Measurements from ENCODE around the gene INPP5B. TPM values are rescaled to one million over a fixed set of nuclear protein-coding genes. Genes with fewer than 3 reads are reported as not detected.

The INPP5B gene
- total RNA-seq, 1 donor from 2014 or later, result 21.1 TPM

- no peaks in the 10 kb centered on the region for H3K9me3 Mint-ChIP-seq (ENCODE audit: low read depth)
- H3K4me1 Mint-ChIP-seq (ENCODE audit: low read depth), result peaks cover 9% of the 10 kb centered on the region
- TF ChIP-seq, protein P1, sequence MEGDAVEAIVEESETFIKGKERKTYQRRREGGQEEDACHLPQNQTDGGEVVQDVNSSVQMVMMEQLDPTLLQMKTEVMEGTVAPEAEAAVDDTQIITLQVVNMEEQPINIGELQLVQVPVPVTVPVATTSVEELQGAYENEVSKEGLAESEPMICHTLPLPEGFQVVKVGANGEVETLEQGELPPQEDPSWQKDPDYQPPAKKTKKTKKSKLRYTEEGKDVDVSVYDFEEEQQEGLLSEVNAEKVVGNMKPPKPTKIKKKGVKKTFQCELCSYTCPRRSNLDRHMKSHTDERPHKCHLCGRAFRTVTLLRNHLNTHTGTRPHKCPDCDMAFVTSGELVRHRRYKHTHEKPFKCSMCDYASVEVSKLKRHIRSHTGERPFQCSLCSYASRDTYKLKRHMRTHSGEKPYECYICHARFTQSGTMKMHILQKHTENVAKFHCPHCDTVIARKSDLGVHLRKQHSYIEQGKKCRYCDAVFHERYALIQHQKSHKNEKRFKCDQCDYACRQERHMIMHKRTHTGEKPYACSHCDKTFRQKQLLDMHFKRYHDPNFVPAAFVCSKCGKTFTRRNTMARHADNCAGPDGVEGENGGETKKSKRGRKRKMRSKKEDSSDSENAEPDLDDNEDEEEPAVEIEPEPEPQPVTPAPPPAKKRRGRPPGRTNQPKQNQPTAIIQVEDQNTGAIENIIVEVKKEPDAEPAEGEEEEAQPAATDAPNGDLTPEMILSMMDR (IDR thresholded peaks at IDR 0.05; ENCODE audit: unreplicated experiment), result peak; percentile 34
- no peak for DNase-seq (ENCODE audit: low spot score, unreplicated experiment)
- peak overlapping the region; percentile 94 for H3K4me3 Mint-ChIP-seq (ENCODE audit: low read depth)
- H3K27me3 Mint-ChIP-seq, result no peaks in the 10 kb centered on the region
- peak overlapping the region; percentile 96 for H3K27ac Mint-ChIP-seq
- H3K36me3 Mint-ChIP-seq (ENCODE audit: insufficient read depth), result peaks cover 10% of the 10 kb centered on the region
Measured at GRCh38 chr1:37860346-37860666, 86.5 kb downstream of the INPP5B start.

DNA sequence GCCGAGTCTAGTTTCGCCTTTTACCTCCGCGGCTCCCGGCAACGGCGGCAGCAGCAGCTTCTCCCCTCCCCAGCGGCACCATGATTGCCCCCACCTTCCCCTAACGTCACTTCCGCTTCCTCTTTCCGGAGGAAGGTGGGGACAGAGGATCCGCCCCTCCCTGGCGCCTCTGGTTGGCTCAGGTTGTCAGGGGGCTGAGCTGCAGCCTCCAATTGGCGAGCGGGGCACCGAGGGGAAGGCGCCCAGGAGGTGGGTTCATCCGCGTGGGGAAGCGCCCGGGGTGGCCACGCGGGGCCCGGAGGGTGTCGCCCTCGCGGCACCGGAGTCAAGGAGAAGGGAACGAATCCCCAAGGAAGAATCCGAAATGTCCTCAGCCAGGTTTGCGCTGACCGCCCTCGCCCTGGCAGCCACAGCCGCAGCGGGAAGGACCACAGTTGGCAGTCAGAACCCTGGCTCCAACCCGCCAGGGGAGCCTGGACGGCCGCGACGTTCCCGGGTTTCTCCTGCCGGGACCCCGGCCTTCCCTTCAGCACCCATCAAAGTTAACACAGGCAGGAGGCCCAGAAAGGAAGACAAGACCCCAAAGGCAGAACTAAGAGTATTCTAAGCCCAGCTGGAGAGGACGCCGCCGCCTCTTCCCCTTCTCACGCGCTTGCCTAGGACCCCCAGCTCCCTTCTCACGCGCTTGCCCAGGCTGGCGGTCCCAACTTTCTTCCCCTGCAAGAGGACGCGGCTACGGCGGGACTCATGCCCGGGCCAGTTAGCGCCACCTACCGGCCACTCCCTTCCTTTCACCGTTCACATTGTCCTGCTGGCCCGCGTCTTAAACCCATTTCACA, 87.1 kb downstream of the INPP5B start, which contains the start of gene MTF1:
MTF1 (minus strand) TSS at position 86 of the 839 bp plus-strand sequence. CDS start 1,934 bp downstream, outside the sequence.
- peaks cover 9% of the 10 kb centered on the region for H3K36me3 Mint-ChIP-seq (ENCODE audit: insufficient read depth)
- H3K27me3 Mint-ChIP-seq, result no peaks in the 10 kb centered on the region
- peak within 1 kb of the TSS; percentile 96 for H3K27ac Mint-ChIP-seq
- TF ChIP-seq, protein P1 (IDR thresholded peaks at IDR 0.05; ENCODE audit: unreplicated experiment), result peak; percentile 99
- peaks cover 9% of the 10 kb centered on the region for H3K4me1 Mint-ChIP-seq (ENCODE audit: low read depth)
- peak; percentile 89 for DNase-seq (ENCODE audit: low spot score, unreplicated experiment)
- H3K9me3 Mint-ChIP-seq (ENCODE audit: low read depth), result no peaks in the 10 kb centered on the region
- H3K4me3 Mint-ChIP-seq (ENCODE audit: low read depth), result peak within 1 kb of the TSS; percentile 94

GRCh38 chr1:37858931-37859506, 87.8 kb downstream of the INPP5B start:
- no peaks in the 10 kb centered on the region for H3K9me3 Mint-ChIP-seq (ENCODE audit: low read depth)
- peak overlapping the region; percentile 94 for H3K4me3 Mint-ChIP-seq (ENCODE audit: low read depth)
- H3K36me3 Mint-ChIP-seq (ENCODE audit: insufficient read depth), result peaks cover 7% of the 10 kb centered on the region
- TF ChIP-seq, protein P1 (IDR thresholded peaks at IDR 0.05; ENCODE audit: unreplicated experiment), result no peak
- H3K27ac Mint-ChIP-seq, result peak overlapping the region; percentile 96
- no peaks in the 10 kb centered on the region for H3K27me3 Mint-ChIP-seq
- peaks cover 9% of the 10 kb centered on the region for H3K4me1 Mint-ChIP-seq (ENCODE audit: low read depth)
- no peak for DNase-seq (ENCODE audit: low spot score, unreplicated experiment)

DNA sequence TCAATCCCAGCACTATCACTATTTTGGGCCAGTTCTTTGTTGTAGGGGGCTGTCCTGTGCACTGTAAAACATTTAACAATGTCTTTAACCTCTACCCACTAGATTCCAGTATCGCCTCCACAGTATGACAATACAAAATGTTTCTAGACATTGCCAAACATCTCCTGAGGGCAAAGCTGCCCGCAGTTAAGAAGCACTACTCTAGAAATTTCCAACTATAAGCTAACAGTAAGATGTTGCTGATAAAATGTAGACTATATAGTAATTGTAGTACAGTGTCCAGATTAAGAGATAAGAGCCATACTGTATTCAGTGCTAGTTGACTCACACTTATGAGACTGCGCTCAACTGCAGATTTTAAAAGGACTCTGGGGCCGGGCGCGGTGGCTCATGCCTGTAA, 92.4 kb downstream of the INPP5B start:
- H3K4me3 Mint-ChIP-seq (ENCODE audit: low read depth), result no peak overlapping the region
- peaks cover 8% of the 10 kb centered on the region for H3K36me3 Mint-ChIP-seq (ENCODE audit: insufficient read depth)

GRCh38 chr1:37853157-37853556, 93.7 kb downstream of the INPP5B start:
- TF ChIP-seq, protein P1 (IDR thresholded peaks at IDR 0.05; ENCODE audit: unreplicated experiment), result no peak
- H3K4me3 Mint-ChIP-seq (ENCODE audit: low read depth), result no peak overlapping the region
- no peaks in the 10 kb centered on the region for H3K9me3 Mint-ChIP-seq (ENCODE audit: low read depth)
- H3K4me1 Mint-ChIP-seq (ENCODE audit: low read depth), result peaks cover 2% of the 10 kb centered on the region
- H3K27me3 Mint-ChIP-seq, result no peaks in the 10 kb centered on the region
- peaks cover 8% of the 10 kb centered on the region for H3K36me3 Mint-ChIP-seq (ENCODE audit: insufficient read depth)
- DNase-seq (ENCODE audit: low spot score, unreplicated experiment), result no peak
- H3K27ac Mint-ChIP-seq, result no peak overlapping the region

More for the DNA sequence above, 92.4 kb downstream of the INPP5B start:
- Mint-ChIP-seq H3K9me3 (ENCODE audit: low read depth) (no peaks in the 10 kb centered on the region), H3K27me3 (no peaks in the 10 kb centered on the region), H3K4me1 (ENCODE audit: low read depth) (peaks cover 5% of the 10 kb centered on the region), H3K27ac (no peak overlapping the region)
- TF ChIP-seq, protein P1 (IDR thresholded peaks at IDR 0.05; ENCODE audit: unreplicated experiment), result no peak
- DNase-seq (ENCODE audit: low spot score, unreplicated experiment), result no peak
